LNCAP (cell line): Measurements from ENCODE around the gene SOCS7.

Experiments
- CTCF ChIP-seq: fragments of 450-650 bp; IDR thresholded peaks from 2 replicates; pipeline ENCODE4 v1.5.1; 2017; ENCODE audit warnings: mild to moderate bottlenecking

Gene SOCS7

GRCh38 chr17:38358586-38359513, 7.2 kb downstream of the SOCS7 start:
- no peak for TF ChIP-seq CTCF

GRCh38 chr17:38361694-38362465, 10.2 kb downstream of the SOCS7 start:
- TF ChIP-seq CTCF, result no peak

GRCh38 chr17:38363016-38363415, 11.4 kb downstream of the SOCS7 start:
- no peak for TF ChIP-seq CTCF

GRCh38 chr17:38364741-38365140, 13.1 kb downstream of the SOCS7 start:
- TF ChIP-seq CTCF, result no peak

GRCh38 chr17:38369124-38369886, 17.7 kb downstream of the SOCS7 start:
- TF ChIP-seq CTCF, result no peak

GRCh38 chr17:38379448-38379847, 27.8 kb downstream of the SOCS7 start:
- no peak for TF ChIP-seq CTCF

GRCh38 chr17:38395090-38395489, 43.4 kb downstream of the SOCS7 start:
- no peak for TF ChIP-seq CTCF
